Measurements from ENCODE around the gene CWC25. TPM values are rescaled to one million over a fixed set of nuclear protein-coding genes. Genes with fewer than 3 reads are reported as not detected.

The CWC25 gene
- total RNA-seq, 8 experiments from 2014 or later: 12.4 to 21.1 (median 16.2) TPM

GRCh38 chr17:38753071-38753506 lies 72.0 kb downstream of the CWC25 start:
- peak overlapping the region; percentile 63 to 90 for H3K27ac ChIP-seq
- H3K4me1 ChIP-seq (replicated peaks in 1 of 2): peaks cover 5% of the 10 kb centered on the region in 2 donors
- ATAC-seq (replicated peaks in 6 of 8): no peak
- WGBS, 10 experiments: 0 to 36% (median 4%) methylated on average over 1 to 4 of the region's 22 CpGs; no CpG with 5 or more reads in 5 of the 10 experiments
- in situ Hi-C loops (cut with MboI; ENCODE audit: low pct_unique_long_range_greater_than_20kb in 2 of 9, low sequenced_read_pairs in 9 of 9, unreplicated experiment in 9 of 9): no loop called here
- H3K4me3 ChIP-seq: peak overlapping the region; percentile 75 to 98 (median 85)

GRCh38 chr17:38752308-38753070 lies 72.6 kb downstream of the CWC25 start, which contains the start of gene PSMB3:
Gene PSMB3, plus strand, starts transcription at chr17:38752741. Its CDS starts 86 bp downstream, at chr17:38752827.
- Histone ChIP-seq H3K27ac (peak within 1 kb of the TSS; percentile 90 to 93), H3K4me1 (replicated peaks in 1 of 2) (peaks cover 5% of the 10 kb centered on the region in 2 donors), H3K4me3 (peak within 1 kb of the TSS; percentile 75 to 98 (median 85))
- ATAC-seq (replicated peaks in 6 of 8): peak; percentile 64 to 81 (median 78)
- WGBS, 10 experiments: 0 to 20% (median 0%) methylated on average over 1 to 14 of the region's 44 CpGs; no CpG with 5 or more reads in 4 of the 10 experiments
- in situ Hi-C loops (cut with MboI; ENCODE audit: low pct_unique_long_range_greater_than_20kb in 2 of 9, low sequenced_read_pairs in 9 of 9, unreplicated experiment in 9 of 9): no loop called here

GRCh38 chr17:38751808-38752307 lies 73.3 kb downstream of the CWC25 start:
- in situ Hi-C loops (cut with MboI; ENCODE audit: low pct_unique_long_range_greater_than_20kb in 2 of 9, low sequenced_read_pairs in 9 of 9, unreplicated experiment in 9 of 9): no loop called here
- Histone ChIP-seq H3K27ac (peak overlapping the region; percentile 57 to 81), H3K4me3 (peak overlapping the region; percentile 75 to 98 (median 85)), H3K4me1 (replicated peaks in 1 of 2) (peaks cover 5% of the 10 kb centered on the region in 2 donors)
- WGBS, 10 experiments: 0 to 2% (median 1%) methylated on average over 2 to 33 of the region's 44 CpGs; no CpG with 5 or more reads in 1 of the 10 experiments
- peak; percentile 4 to 38 (median 14) for ATAC-seq (replicated peaks in 6 of 8)

GRCh38 chr17:38751144-38751807 lies 73.8 kb downstream of the CWC25 start:
- Histone ChIP-seq H3K4me1 (replicated peaks in 1 of 2) (peaks cover 5 to 7% of the 10 kb centered on the region in 2 donors), H3K4me3 (peak overlapping the region; percentile 75 to 98 (median 85)), H3K27ac (peak overlapping the region; percentile 87 to 93)
- in situ Hi-C loops (cut with MboI; ENCODE audit: low pct_unique_long_range_greater_than_20kb in 2 of 9, low sequenced_read_pairs in 9 of 9, unreplicated experiment in 9 of 9): no loop called here
- 0 to 10% (median 2%) methylated on average over 4 to 10 of the region's 10 CpGs for WGBS, 10 experiments
- no peak for ATAC-seq (replicated peaks in 6 of 8)

Other genes starting within 250 kb of the CWC25 start
- gene SRCIN1, start 219.4 kb downstream of the CWC25 start, total RNA-seq: 10 to 100 TPM in 5 of 8 experiments, 1 to 10 TPM in 1, under 1 TPM in 2; 0.71 to 21.2 (median 14.9) TPM
- gene EPOP, start 150.4 kb downstream of the CWC25 start, total RNA-seq: 1 to 10 TPM in 6 of 8 experiments, under 1 TPM in 2; 0.60 to 8.8 (median 1.4) TPM
- 100 to 1,000 TPM in 1 of 8 experiments, 10 to 100 TPM in 7; 14.8 to 126 (median 22.9) TPM for gene MLLT6, start 120.0 kb downstream of the CWC25 start, total RNA-seq
- gene CISD3, start 95.0 kb downstream of the CWC25 start, total RNA-seq: 10 to 100 TPM in 3 of 8 experiments, 1 to 10 TPM in 5; 2.5 to 23.8 (median 6.2) TPM
- 10 to 100 TPM in 7 of 8 experiments, 1 to 10 TPM in 1; 5.2 to 23.3 (median 16.8) TPM for gene PCGF2, start 77.0 kb downstream of the CWC25 start, total RNA-seq
- gene PSMB3, start 72.6 kb downstream of the CWC25 start, total RNA-seq: 100 to 1,000 TPM; 175 to 405 (median 249) TPM
- gene PIP4K2B, start 25.8 kb downstream of the CWC25 start, total RNA-seq: 10 to 100 TPM; 25.0 to 81.1 (median 67.2) TPM
- 1,000 to 10,000 TPM; 1,875 to 3,258 (median 2,470) TPM for gene RPL23, start 28.4 kb upstream of the CWC25 start, total RNA-seq
- gene LASP1, start 44.7 kb upstream of the CWC25 start, total RNA-seq: 10 to 100 TPM; 33.2 to 95.1 (median 48.3) TPM
- gene FBXO47, start 142.1 kb upstream of the CWC25 start, total RNA-seq: under 1 TPM in 2 of 8 experiments, not detected in 6; 0.07 to 0.20 TPM

Data from motor neuron (in vitro differentiated cells).